ENCODE results near the gene CLIC3. TPM values are rescaled to one million over a fixed set of nuclear protein-coding genes. Genes with fewer than 3 reads are reported as not detected.

CLIC3 gene
- total RNA-seq, 1 donor: 2.5 TPM

DNA sequence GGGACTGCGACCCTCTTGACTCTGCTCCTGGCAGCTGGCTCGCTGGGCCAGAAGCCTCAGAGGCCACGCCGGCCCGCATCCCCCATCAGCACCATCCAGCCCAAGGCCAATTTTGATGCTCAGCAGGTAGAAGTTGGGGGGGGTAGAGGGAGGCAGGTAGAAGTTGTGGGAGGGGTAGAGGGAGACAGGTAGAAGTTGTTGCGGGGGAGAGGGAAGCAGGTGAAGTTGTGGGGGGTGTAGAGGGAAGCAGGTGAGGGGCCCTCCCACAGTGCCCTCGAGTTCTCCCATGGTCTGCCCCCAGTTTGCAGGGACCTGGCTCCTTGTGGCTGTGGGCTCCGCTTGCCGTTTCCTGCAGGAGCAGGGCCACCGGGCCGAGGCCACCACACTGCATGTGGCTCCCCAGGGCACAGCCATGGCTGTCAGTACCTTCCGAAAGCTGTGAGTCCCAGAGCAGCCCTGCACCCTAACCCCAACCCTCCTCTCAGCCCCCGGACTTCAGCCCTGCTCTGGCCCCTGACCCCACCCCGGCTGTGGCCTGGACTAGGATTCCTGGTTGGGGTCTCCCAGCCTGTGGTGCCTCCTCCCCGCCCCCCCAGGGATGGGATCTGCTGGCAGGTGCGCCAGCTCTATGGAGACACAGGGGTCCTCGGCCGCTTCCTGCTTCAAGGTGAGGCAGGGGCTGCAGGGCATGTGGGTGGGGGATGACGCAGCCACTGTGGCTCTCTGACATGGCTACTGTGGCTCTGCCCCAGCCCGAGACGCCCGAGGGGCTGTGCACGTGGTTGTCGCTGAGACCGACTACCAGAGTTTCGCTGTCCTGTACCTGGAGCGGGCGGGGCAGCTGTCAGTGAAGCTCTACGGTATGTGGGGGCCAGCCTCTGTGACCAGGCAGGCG lies 50.8 kb downstream of the CLIC3 start:
- Histone ChIP-seq H3K79me2 (ENCODE audit: insufficient read depth, low read length) (peaks cover 34% of the 10 kb centered on the region), H3K27ac (ENCODE audit: low read depth, low read length) (no peak overlapping the region), H2AFZ (ENCODE audit: low read length) (no peak overlapping the region), H4K20me1 (ENCODE audit: insufficient read depth, low read length) (peaks cover 9% of the 10 kb centered on the region), H3K36me3 (ENCODE audit: insufficient read depth, low read length) (peaks cover 24% of the 10 kb centered on the region), H3K4me2 (ENCODE audit: insufficient read depth, low read length) (no peak overlapping the region), H3K27me3 (ENCODE audit: insufficient read depth, low read length) (no peaks in the 10 kb centered on the region), H3K9me3 (ENCODE audit: low read depth, low read length) (no peaks in the 10 kb centered on the region), H3K4me3 (ENCODE audit: insufficient read depth, low read length) (no peak overlapping the region), H3K4me1 (ENCODE audit: insufficient read depth, low read length) (peaks cover 16% of the 10 kb centered on the region)
- DNase-seq (ENCODE audit: insufficient read length, low spot score, missing footprints): peak; percentile 66
- TF ChIP-seq, protein P1, sequence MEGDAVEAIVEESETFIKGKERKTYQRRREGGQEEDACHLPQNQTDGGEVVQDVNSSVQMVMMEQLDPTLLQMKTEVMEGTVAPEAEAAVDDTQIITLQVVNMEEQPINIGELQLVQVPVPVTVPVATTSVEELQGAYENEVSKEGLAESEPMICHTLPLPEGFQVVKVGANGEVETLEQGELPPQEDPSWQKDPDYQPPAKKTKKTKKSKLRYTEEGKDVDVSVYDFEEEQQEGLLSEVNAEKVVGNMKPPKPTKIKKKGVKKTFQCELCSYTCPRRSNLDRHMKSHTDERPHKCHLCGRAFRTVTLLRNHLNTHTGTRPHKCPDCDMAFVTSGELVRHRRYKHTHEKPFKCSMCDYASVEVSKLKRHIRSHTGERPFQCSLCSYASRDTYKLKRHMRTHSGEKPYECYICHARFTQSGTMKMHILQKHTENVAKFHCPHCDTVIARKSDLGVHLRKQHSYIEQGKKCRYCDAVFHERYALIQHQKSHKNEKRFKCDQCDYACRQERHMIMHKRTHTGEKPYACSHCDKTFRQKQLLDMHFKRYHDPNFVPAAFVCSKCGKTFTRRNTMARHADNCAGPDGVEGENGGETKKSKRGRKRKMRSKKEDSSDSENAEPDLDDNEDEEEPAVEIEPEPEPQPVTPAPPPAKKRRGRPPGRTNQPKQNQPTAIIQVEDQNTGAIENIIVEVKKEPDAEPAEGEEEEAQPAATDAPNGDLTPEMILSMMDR (IDR thresholded peaks at IDR 0.05; ENCODE audit: extremely low read depth, low read depth, low read length): no peak

Other genes starting within 250 kb of the CLIC3 start
- not detected in 2 replicates for gene LCN6, start 248.0 kb downstream of the CLIC3 start, total RNA-seq
- not detected in 2 replicates for gene LCN8, start 238.3 kb downstream of the CLIC3 start, total RNA-seq
- not detected in 2 replicates for gene LCN15, start 232.1 kb downstream of the CLIC3 start, total RNA-seq
- 31.8 and 39.8 TPM in 2 replicates for gene TMEM141, start 205.2 kb downstream of the CLIC3 start, total RNA-seq
- gene CCDC183, start 200.2 kb downstream of the CLIC3 start, total RNA-seq: under 0.01 TPM in 1 of 2 replicates, not detected in the other
- gene RABL6, start 188.6 kb downstream of the CLIC3 start, total RNA-seq: 64.2 and 64.8 TPM in 2 replicates
- 0.88 and 1.1 TPM in 2 replicates for gene AJM1, start 154.1 kb downstream of the CLIC3 start, total RNA-seq
- 54.2 and 59.0 TPM in 2 replicates for gene PHPT1, start 147.2 kb downstream of the CLIC3 start, total RNA-seq
- gene MAMDC4, start 144.2 kb downstream of the CLIC3 start, total RNA-seq: 0.88 and 1.4 TPM in 2 replicates
- gene EDF1, start 130.3 kb downstream of the CLIC3 start, total RNA-seq: 126 and 173 TPM in 2 replicates
- 6.2 and 6.8 TPM in 2 replicates for gene TRAF2, start 110.1 kb downstream of the CLIC3 start, total RNA-seq
- gene FBXW5, start 51.8 kb downstream of the CLIC3 start, total RNA-seq: 143 and 157 TPM in 2 replicates
- gene C8G, start 51.3 kb downstream of the CLIC3 start, total RNA-seq: 1.2 TPM in 1 of 2 replicates, not detected in the other
- not detected in 2 replicates for gene LCN12, start 44.3 kb downstream of the CLIC3 start, total RNA-seq
- gene PTGDS, start 19.1 kb downstream of the CLIC3 start, total RNA-seq: 37.4 and 57.9 TPM in 2 replicates
- 4.4 and 5.4 TPM in 2 replicates for gene LCNL1, start 13.6 kb downstream of the CLIC3 start, total RNA-seq
- gene PAXX, start 4.1 kb downstream of the CLIC3 start, total RNA-seq: 13.3 and 16.6 TPM in 2 replicates
- 19.4 and 20.3 TPM in 2 replicates for gene ABCA2, start 31.7 kb upstream of the CLIC3 start, total RNA-seq
- not detected in 2 replicates for gene FUT7, start 35.5 kb upstream of the CLIC3 start, total RNA-seq
- gene NPDC1, start 49.6 kb upstream of the CLIC3 start, total RNA-seq: 10.0 and 10.1 TPM in 2 replicates
- not detected in 2 replicates for gene ENTPD2, start 57.5 kb upstream of the CLIC3 start, total RNA-seq
- gene SAPCD2, start 74.0 kb upstream of the CLIC3 start, total RNA-seq: 0.88 and 1.1 TPM in 2 replicates
- gene UAP1L1, start 80.9 kb upstream of the CLIC3 start, total RNA-seq: 35.9 and 36.9 TPM in 2 replicates
- gene MAN1B1, start 90.4 kb upstream of the CLIC3 start, total RNA-seq: 94.1 and 103 TPM in 2 replicates
- 66.6 and 74.6 TPM in 2 replicates for gene DPP7, start 118.2 kb upstream of the CLIC3 start, total RNA-seq
- not detected in 2 replicates for gene GRIN1, start 142.6 kb upstream of the CLIC3 start, total RNA-seq
- not detected in 2 replicates for gene LRRC26, start 173.5 kb upstream of the CLIC3 start, total RNA-seq
- not detected in 2 replicates for gene TMEM210, start 175.5 kb upstream of the CLIC3 start, total RNA-seq
- gene ANAPC2, start 192.0 kb upstream of the CLIC3 start, total RNA-seq: 26.2 and 32.9 TPM in 2 replicates
- 52.5 and 59.7 TPM in 2 replicates for gene SSNA1, start 192.1 kb upstream of the CLIC3 start, total RNA-seq
- 9.7 and 10.5 TPM in 2 replicates for gene TPRN, start 204.2 kb upstream of the CLIC3 start, total RNA-seq
- 35.4 and 36.9 TPM in 2 replicates for gene TMEM203, start 209.1 kb upstream of the CLIC3 start, total RNA-seq
- gene NDOR1, start 209.1 kb upstream of the CLIC3 start, total RNA-seq: 5.0 and 6.2 TPM in 2 replicates
- 0.29 TPM in 1 of 2 replicates, not detected in the other for gene RNF208, start 225.7 kb upstream of the CLIC3 start, total RNA-seq
- 1.1 and 1.5 TPM in 2 replicates for gene CYSRT1, start 228.6 kb upstream of the CLIC3 start, total RNA-seq
- gene RNF224, start 230.9 kb upstream of the CLIC3 start, total RNA-seq: under 0.01 TPM in 1 of 2 replicates, not detected in the other
- not detected in 2 replicates for gene SLC34A3, start 234.3 kb upstream of the CLIC3 start, total RNA-seq
- 67.7 and 74.0 TPM in 2 replicates for gene TUBB4B, start 244.7 kb upstream of the CLIC3 start, total RNA-seq